Measurements from ENCODE around the gene NOL3.

The NOL3 gene

GRCh38 chr16:67169642-67170167 is 633 bp upstream of the NOL3 start:
- in situ Hi-C loops (cut with MboI; ENCODE audit: low sequenced_read_pairs): no loop called here

GRCh38 chr16:67170949-67171649 is 761 bp downstream of the NOL3 start:
- in situ Hi-C loops (cut with MboI; ENCODE audit: low sequenced_read_pairs): no loop called here

GRCh38 chr16:67173323-67173722 is 3.0 kb downstream of the NOL3 start:
- in situ Hi-C loops (cut with MboI; ENCODE audit: low sequenced_read_pairs): no loop called here

GRCh38 chr16:67173808-67174705 is 3.7 kb downstream of the NOL3 start:
- in situ Hi-C loops (cut with MboI; ENCODE audit: low sequenced_read_pairs): no loop called here

- in situ Hi-C loops (cut with MboI; ENCODE audit: low sequenced_read_pairs): no loop called here
These were observed 4.4 kb downstream of the NOL3 start for GRCh38 chr16:67174706-67175231.

GRCh38 chr16:67176662-67177061 is 6.3 kb downstream of the NOL3 start:
- in situ Hi-C loops (cut with MboI; ENCODE audit: low sequenced_read_pairs): no loop called here

GRCh38 chr16:67177743-67178699 is 7.7 kb downstream of the NOL3 start:
- in situ Hi-C loops (cut with MboI; ENCODE audit: low sequenced_read_pairs): no loop called here

GRCh38 chr16:67179421-67180080 is 9.2 kb downstream of the NOL3 start:
- in situ Hi-C loops (cut with MboI; ENCODE audit: low sequenced_read_pairs): no loop called here

GRCh38 chr16:67180166-67180565 is 9.8 kb downstream of the NOL3 start:
- in situ Hi-C loops (cut with MboI; ENCODE audit: low sequenced_read_pairs): no loop called here

- in situ Hi-C loops (cut with MboI; ENCODE audit: low sequenced_read_pairs): no loop called here
These were observed 11.0 kb downstream of the NOL3 start for GRCh38 chr16:67181346-67181745.

- in situ Hi-C loops (cut with MboI; ENCODE audit: low sequenced_read_pairs): no loop called here
These were observed 11.9 kb downstream of the NOL3 start for GRCh38 chr16:67182288-67182687.

GRCh38 chr16:67183284-67183626 is 12.9 kb downstream of the NOL3 start:
- in situ Hi-C loops (cut with MboI; ENCODE audit: low sequenced_read_pairs): no loop called here

- in situ Hi-C loops (cut with MboI; ENCODE audit: low sequenced_read_pairs): no loop called here
These were observed 13.5 kb downstream of the NOL3 start, which contains the start of gene MATCAP1 for GRCh38 chr16:67183627-67184452. MATCAP1 (minus strand) TSS chr16:67183963; CDS start chr16:67180610, 3,353 bp downstream.

GRCh38 chr16:67184453-67184994 is 14.2 kb downstream of the NOL3 start:
- in situ Hi-C loops (cut with MboI; ENCODE audit: low sequenced_read_pairs): no loop called here

- in situ Hi-C loops (cut with MboI; ENCODE audit: low sequenced_read_pairs): no loop called here
These were observed 14.8 kb downstream of the NOL3 start for GRCh38 chr16:67184995-67185650.

- in situ Hi-C loops (cut with MboI; ENCODE audit: low sequenced_read_pairs): no loop called here
These were observed 15.4 kb downstream of the NOL3 start for GRCh38 chr16:67185651-67186134.

GRCh38 chr16:67186550-67186950 is 16.2 kb downstream of the NOL3 start:
- in situ Hi-C loops (cut with MboI; ENCODE audit: low sequenced_read_pairs): no loop called here
